Kidney epithelial cell (primary cell): ENCODE measurements around the gene SPEM2. TPM values are rescaled to one million over a fixed set of nuclear protein-coding genes. Genes with fewer than 3 reads are reported as not detected.

Source experiments
- DNase-seq: peaks from one replicate; pipeline ENCODE4 v3.0.0-alpha.2; 2010; ENCODE audit warnings: low read depth
- H3K27me3 ChIP-seq: 2 replicates; pipeline ENCODE4 v1.6.0; 2011; ENCODE audit warnings: low read length; ENCODE audit not compliant: control insufficient read depth, insufficient read depth
- H3K36me3 ChIP-seq: 2 replicates; pipeline ENCODE4 v1.5.1; 2011; ENCODE audit warnings: low read length; ENCODE audit not compliant: control insufficient read depth, insufficient read depth
- H3K4me3 ChIP-seq: 2 replicates; pipeline ENCODE4 v1.5.1; 2011; ENCODE audit warnings: low read depth, mild to moderate bottlenecking, control low read depth, low read length
- CTCF ChIP-seq: IDR thresholded peaks from 2 replicates; pipeline ENCODE4 v1.5.1; 2011; ENCODE audit warnings: mild to moderate bottlenecking, moderate library complexity, low read length, control low read depth, inconsistent platforms; ENCODE audit not compliant: insufficient read depth, poor library complexity, severe bottlenecking
- total RNA-seq: library from RNA; depleted of rRNA; stranded (reverse); fragments of >200 nt; gene quantifications from 2 replicates; pipeline ENCODE4 v1.2.3, GENCODE V29; 2015

SPEM2 gene
- total RNA-seq, 1 donor from 2014 or later, result not detected

- Histone ChIP-seq H3K27me3 (no peaks in the 10 kb centered on the region), H3K36me3 (no peaks in the 10 kb centered on the region), H3K4me3 (no peak overlapping the region)
- no peak for TF ChIP-seq CTCF
- no peak for DNase-seq
These were observed 15.7 kb upstream of the SPEM2 start for GRCh38 chr17:7409716-7410115.

GRCh38 chr17:7410634-7411426 is 14.6 kb upstream of the SPEM2 start:
- no peak for TF ChIP-seq CTCF

GRCh38 chr17:7411427-7411750 is 14.0 kb upstream of the SPEM2 start:
- H3K27me3 ChIP-seq, result no peaks in the 10 kb centered on the region
- no peaks in the 10 kb centered on the region for H3K36me3 ChIP-seq
- no peak for TF ChIP-seq CTCF
- H3K4me3 ChIP-seq, result no peak overlapping the region
- DNase-seq, result no peak

More at GRCh38 chr17:7410634-7411426, 14.6 kb upstream of the SPEM2 start:
- no peak for DNase-seq
- Histone ChIP-seq H3K4me3 (no peak overlapping the region), H3K36me3 (no peaks in the 10 kb centered on the region), H3K27me3 (no peaks in the 10 kb centered on the region)

GRCh38 chr17:7413346-7413985 is 11.9 kb upstream of the SPEM2 start:
- no peaks in the 10 kb centered on the region for H3K36me3 ChIP-seq
- TF ChIP-seq CTCF, result no peak
- no peaks in the 10 kb centered on the region for H3K27me3 ChIP-seq
- DNase-seq, result no peak
- H3K4me3 ChIP-seq, result no peak overlapping the region

- Histone ChIP-seq H3K36me3 (no peaks in the 10 kb centered on the region), H3K27me3 (no peaks in the 10 kb centered on the region), H3K4me3 (no peak overlapping the region)
- DNase-seq, result no peak
- TF ChIP-seq CTCF, result no peak
These were observed 10.6 kb upstream of the SPEM2 start for GRCh38 chr17:7414837-7415236.
